22Rv1 (cell line): ENCODE results near the gene KIAA0825.

Source experiments
- ZFX ChIP-seq: fragments of 450-650 bp; IDR thresholded peaks from 2 replicates; pipeline ENCODE4 v1.6.1; 2017; ENCODE audit warnings: antibody characterized with exemption, borderline replicate concordance
- TF ChIP-seq, protein P1 (sequence below): fragments of 450-650 bp; IDR thresholded peaks from 2 replicates; pipeline ENCODE4 v1.5.1; 2017; ENCODE audit warnings: mild to moderate bottlenecking

DNA sequence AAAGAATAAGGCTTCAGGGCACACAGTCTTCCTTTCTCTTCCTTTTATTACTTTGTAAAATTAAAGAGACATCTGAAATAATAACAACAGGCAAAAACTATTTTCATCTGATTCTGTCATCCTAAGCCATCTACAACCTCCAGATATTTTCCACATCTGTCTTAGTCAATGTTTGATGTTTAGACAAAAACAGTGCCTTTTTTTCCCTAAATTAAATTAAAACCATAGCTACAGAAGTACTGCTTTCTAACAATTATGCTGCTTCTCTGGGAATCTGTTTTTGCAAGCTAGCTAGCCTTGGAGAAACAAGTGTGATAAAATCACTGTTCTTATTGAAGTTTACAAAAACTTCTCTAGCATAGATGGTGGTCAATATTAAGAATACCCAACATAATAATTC is 95.4 kb downstream of the KIAA0825 start:
- TF ChIP-seq, protein P1, sequence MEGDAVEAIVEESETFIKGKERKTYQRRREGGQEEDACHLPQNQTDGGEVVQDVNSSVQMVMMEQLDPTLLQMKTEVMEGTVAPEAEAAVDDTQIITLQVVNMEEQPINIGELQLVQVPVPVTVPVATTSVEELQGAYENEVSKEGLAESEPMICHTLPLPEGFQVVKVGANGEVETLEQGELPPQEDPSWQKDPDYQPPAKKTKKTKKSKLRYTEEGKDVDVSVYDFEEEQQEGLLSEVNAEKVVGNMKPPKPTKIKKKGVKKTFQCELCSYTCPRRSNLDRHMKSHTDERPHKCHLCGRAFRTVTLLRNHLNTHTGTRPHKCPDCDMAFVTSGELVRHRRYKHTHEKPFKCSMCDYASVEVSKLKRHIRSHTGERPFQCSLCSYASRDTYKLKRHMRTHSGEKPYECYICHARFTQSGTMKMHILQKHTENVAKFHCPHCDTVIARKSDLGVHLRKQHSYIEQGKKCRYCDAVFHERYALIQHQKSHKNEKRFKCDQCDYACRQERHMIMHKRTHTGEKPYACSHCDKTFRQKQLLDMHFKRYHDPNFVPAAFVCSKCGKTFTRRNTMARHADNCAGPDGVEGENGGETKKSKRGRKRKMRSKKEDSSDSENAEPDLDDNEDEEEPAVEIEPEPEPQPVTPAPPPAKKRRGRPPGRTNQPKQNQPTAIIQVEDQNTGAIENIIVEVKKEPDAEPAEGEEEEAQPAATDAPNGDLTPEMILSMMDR, result no peak
- no peak for TF ChIP-seq ZFX
